SK-N-SH (cell line): ENCODE data around the gene SIKE1.

Experiments used
- CHD2 ChIP-seq: fragments of 150-350 bp; IDR thresholded peaks from 2 replicates; pipeline ENCODE4 v1.6.1; 2018; ENCODE audit warnings: low read length; ENCODE audit not compliant: partially characterized antibody
- ELF1 ChIP-seq: IDR thresholded peaks from 2 replicates; pipeline ENCODE4 v1.4.0; 2012
- EP300 ChIP-seq, 2 experiments: IDR thresholded peaks; 2 replicates each; pipeline versions ENCODE4 v1.4.0 to v1.6.1; 2012; ENCODE audit warnings: borderline replicate concordance in 1 of 2, low read depth in 1 of 2, low read length in 1 of 2
- EZH2phosphoT487 ChIP-seq: fragments of 200-600 bp; sonication (generic); IDR thresholded peaks from 2 replicates; pipeline ENCODE4 v1.6.1; 2017; ENCODE audit warnings: low read depth, mixed run types, mild to moderate bottlenecking, antibody characterized with exemption, moderate library complexity, borderline replicate concordance
- FOSL2 ChIP-seq: IDR thresholded peaks from 2 replicates; pipeline ENCODE4 v1.4.0; 2012; ENCODE audit warnings: low read depth, mild to moderate bottlenecking, moderate library complexity, borderline replicate concordance
- FOXJ3 ChIP-seq: sonication (generic); formaldehyde crosslinking; IDR thresholded peaks from 2 replicates; pipeline ENCODE4 v1.5.1; 2020; ENCODE audit warnings: mild to moderate bottlenecking, missing genetic modification reagents
- GATA2 ChIP-seq: sonication (generic); formaldehyde crosslinking; IDR thresholded peaks from 2 replicates; pipeline ENCODE4 v1.5.0; 2020; ENCODE audit warnings: mild to moderate bottlenecking, missing genetic modification reagents
- MAX ChIP-seq: IDR thresholded peaks from 2 replicates; pipeline ENCODE4 v1.4.0; 2012; ENCODE audit warnings: low read depth
- MXI1 ChIP-seq: IDR thresholded peaks from 2 replicates; pipeline ENCODE4 v1.6.1; 2012; ENCODE audit warnings: mild to moderate bottlenecking, low read depth, low read length, improper control_type of control experiment
- NRF1 ChIP-seq: IDR thresholded peaks from 2 replicates; pipeline ENCODE4 v1.6.1; 2012; ENCODE audit warnings: low read depth, mild to moderate bottlenecking, low read length
- POLR2AphosphoS5 ChIP-seq: IDR thresholded peaks from 2 replicates; pipeline ENCODE4 v1.6.1; 2012; ENCODE audit warnings: low read depth, low read length
- RAD21 ChIP-seq: IDR thresholded peaks from 2 replicates; pipeline ENCODE4 v1.6.1; 2012; ENCODE audit warnings: mild to moderate bottlenecking, low read length
- SMC3 ChIP-seq: IDR thresholded peaks from 2 replicates; pipeline ENCODE4 v1.6.1; 2012; ENCODE audit warnings: low read depth, low read length, improper control_type of control experiment
- TF ChIP-seq, protein P1 (sequence below): fragments of 200-600 bp; sonication (generic); IDR thresholded peaks from 2 replicates; pipeline ENCODE4 v1.6.1; 2017; ENCODE audit warnings: antibody characterized with exemption, mild to moderate bottlenecking, moderate library complexity

DNA sequence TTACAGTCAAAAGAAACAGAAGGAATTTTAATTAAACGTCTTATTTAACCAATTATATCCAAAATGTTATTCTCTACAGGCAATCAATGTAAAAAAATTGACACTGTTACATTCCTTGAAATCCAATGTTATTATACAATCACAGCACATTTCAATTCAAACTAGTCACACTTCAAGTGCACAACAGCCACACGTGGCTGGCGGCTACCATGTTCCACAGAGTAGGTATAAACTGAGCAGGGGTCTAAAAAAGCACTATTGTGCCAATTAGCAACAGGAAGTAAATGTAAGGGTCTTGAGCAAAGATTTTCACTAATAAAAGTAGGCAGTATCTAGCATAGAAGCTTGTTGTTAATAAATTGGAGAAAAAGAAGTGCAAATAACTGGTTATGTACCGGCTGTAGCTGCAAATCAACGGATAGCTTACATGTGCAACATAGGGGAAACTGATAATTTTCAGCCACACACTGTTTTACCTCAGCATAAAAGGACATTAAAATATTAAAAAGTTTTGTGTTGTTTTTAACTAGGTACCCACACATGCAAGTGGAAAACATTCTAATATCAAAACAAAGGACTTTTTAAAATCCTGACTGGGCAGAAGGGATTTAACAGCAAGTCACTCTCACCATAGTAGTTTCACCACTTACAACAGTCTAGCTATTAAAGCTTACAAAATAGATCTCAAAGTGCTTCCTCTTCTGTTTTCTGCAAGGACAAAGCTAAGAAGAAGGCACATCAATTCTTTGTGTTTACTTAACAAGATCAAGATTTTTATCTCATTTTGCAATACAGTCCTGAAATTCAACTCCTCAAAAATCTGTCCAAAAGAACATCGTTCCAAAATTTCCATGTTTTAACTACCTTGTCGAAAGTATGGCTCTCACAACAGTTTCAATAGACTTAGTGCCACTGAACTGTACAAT lies 25.2 kb downstream of the SIKE1 start:
- no peak for TF ChIP-seq NRF1
- TF ChIP-seq, protein P1, sequence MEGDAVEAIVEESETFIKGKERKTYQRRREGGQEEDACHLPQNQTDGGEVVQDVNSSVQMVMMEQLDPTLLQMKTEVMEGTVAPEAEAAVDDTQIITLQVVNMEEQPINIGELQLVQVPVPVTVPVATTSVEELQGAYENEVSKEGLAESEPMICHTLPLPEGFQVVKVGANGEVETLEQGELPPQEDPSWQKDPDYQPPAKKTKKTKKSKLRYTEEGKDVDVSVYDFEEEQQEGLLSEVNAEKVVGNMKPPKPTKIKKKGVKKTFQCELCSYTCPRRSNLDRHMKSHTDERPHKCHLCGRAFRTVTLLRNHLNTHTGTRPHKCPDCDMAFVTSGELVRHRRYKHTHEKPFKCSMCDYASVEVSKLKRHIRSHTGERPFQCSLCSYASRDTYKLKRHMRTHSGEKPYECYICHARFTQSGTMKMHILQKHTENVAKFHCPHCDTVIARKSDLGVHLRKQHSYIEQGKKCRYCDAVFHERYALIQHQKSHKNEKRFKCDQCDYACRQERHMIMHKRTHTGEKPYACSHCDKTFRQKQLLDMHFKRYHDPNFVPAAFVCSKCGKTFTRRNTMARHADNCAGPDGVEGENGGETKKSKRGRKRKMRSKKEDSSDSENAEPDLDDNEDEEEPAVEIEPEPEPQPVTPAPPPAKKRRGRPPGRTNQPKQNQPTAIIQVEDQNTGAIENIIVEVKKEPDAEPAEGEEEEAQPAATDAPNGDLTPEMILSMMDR = no peak
- no peak for TF ChIP-seq ELF1
- no peak for TF ChIP-seq FOSL2
- no peak for TF ChIP-seq MAX
- TF ChIP-seq EZH2phosphoT487 = no peak
- TF ChIP-seq RAD21 = no peak
- TF ChIP-seq GATA2 (CRISPR knock-in tag) = no peak
- TF ChIP-seq FOXJ3 (CRISPR knock-in tag) = no peak
- no peak for TF ChIP-seq MXI1
- TF ChIP-seq EP300 (IDR thresholded peaks at IDR 0.05; ENCODE audit: borderline replicate concordance in 1 of 2, low read depth in 1 of 2, low read length in 1 of 2) = no peak
- no peak for TF ChIP-seq SMC3
- no peak for TF ChIP-seq CHD2
- TF ChIP-seq POLR2AphosphoS5 = no peak
